Activated CD4-positive, alpha-beta T cell treated with anti-CD3 and anti-CD28 coated beads for 1 hour (primary cell): Measurements from ENCODE around the gene C5orf46.
"Not testable (repeated sequence)": the region's sequence is repeated elsewhere in the genome, so short reads cannot be mapped to it uniquely, and the experiment has no call there.

Experiments
- DNase-seq: peaks from one replicate; pipeline ENCODE4 v3.0.0-alpha.2; 2020

C5orf46 gene

DNA sequence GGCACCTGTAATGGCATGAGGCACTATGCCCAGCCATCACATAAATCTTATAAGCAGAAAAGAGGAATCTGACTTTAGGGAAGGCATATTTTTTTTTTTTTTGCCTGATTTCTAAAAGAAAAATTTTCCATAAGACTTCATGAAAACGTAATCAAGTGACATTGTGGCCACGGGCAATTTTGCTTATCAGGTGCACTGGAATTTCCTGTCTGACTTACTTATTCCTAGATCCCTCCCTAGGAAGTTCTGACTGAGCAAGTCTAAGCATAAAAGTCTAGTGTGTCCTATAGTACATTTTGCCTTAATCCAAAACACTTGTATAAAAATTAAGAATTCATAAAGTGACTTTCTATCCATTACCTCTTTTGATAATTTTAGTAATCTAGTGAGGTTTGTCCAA lies 12.5 kb downstream of the C5orf46 start:
- DNase-seq, result no peak

DNA sequence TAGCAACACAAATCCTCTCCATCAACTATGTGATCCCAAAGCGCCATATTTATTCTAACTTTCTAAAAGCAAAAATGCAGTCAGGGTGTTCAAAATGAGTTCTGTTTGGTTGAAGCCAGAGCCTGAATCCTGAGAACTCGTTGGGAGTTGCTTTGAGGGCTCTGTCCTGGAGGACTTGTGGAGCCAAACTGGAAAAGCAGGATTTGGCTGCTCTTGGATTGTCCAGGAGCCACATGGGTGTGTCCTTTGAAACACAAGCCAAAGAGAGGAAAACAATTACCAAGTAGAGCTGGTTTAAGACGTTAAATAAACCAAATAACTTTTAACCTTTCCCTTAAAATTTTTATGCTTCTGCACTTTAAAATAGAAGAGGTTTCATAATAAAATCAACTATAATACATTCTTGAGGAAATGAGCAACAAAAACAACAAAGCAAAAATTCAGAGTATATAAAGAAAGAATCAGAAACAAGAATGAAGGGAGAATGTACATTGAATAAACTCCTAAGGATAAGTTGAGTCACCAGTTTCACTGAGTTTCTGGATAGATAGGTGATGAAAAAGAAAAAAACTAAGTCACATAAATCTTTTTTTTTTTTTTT lies 13.5 kb downstream of the C5orf46 start:
- DNase-seq, result no peak

DNA sequence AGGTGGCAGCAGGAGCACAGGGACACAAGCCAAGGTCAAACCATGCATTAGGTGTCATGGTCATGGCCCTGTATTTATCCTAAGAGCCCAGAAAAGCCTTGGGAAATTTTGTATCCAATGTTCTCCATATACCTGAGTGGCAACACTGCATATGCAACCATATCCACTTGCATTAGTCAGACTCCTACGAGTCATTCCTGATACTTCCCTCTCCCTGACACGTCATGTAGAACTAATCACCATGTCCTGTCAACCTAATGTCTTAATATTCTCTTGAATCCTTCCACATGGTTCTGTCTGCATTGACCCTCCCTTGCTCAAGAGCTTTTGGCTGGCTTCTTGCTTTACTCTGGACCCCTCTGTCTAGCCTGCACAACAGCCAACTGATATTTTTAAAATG lies 18.4 kb downstream of the C5orf46 start:
- no peak for DNase-seq

DNA sequence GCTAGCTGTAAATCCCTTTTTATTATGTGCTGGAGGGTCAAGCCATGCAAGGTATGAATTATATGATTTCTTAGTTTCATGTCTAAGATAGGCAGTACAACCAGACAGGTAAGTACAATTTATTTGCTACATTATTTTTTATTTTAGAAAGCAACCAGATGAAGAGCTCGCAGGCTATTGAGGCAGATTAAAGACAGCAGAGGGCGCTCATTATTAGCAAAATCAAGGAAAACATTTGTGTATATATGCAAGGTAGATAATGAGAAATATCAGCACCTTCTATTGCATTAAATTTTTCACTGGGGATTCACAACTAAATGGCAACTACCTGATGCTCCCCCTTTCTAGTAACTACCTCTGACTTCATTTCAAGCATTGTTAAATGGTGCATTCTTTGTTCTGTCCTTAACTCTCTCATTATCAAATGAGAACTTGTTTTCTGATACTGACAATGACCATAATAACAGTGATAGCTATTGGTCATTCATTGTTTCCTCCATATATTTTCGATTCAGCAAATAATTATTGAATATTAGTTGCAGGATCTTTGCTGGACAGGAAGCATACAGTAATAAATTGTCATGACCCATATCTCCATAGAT lies 19.2 kb downstream of the C5orf46 start:
- DNase-seq, result no peak

DNA sequence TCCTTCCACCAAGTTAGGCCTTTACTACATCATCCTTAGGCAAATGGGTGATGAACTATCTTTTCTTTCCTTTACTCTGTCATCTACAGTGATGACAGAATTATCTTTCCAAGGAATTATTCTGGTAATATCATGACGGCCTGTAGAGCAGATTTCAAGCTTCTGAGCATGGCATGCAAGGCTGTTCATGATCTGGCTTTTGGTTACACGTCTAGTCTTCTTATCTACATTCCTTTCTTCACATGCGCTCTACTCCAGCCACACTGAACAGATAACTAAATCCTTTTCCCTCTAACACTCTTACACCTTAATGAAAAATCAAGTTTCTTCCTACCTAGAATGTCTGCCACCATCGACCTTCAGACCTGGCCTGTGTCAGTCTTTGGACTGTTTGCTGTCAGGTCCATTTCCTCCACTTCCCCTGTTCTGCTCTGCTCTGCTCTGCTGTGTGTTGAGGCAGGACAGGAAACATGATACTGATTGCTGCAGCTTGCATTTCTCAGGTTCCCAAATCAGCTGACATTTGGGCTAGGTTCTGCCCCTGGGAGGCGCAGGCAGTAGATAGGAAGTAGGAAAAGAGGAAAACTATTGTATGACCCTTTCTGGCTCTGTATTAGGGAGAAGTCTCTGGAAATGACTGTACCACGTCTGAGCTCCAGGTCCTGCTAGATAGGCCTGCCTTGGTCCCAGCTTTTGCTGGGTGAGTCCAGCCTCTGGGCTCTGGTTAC lies 23.6 kb downstream of the C5orf46 start:
- no peak for DNase-seq

DNA sequence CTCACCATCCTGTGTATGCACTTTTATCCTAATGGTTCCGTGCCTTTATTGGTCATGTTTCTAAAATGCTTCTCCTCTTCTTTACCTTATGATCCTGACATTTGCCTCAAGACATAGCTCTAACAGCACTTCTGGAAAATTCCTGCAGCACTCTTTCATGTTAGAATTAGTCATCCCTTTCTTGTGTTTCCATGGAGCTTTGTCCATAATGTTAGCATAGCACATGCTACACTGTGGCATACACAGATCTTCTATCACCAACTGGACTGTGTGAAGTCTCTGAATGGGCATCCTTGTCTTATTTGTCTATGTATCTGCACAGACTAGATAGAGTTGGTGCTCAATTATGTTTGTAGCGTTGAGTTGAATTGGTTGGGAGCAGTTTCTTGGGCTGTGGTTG lies 25.9 kb downstream of the C5orf46 start:
- no peak for DNase-seq

DNA sequence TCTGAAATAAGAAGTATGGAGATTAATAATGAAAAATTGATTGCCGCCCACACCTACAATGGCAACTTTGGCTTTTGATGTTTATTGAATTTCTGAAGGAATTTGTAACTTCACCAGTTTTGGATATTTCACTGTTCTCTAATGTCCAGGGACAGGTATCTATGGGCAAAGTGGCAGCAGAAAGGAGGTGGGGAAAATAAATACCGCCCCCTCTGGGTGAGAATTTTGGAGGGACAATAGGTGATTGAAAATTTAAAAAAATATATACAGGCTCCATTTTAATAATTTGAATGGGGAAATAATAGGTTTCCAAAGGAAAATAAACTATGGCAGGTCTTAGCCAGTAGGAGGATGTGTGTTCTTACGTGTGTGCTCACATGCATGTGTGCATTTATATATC lies 26.6 kb downstream of the C5orf46 start:
- DNase-seq, result no peak

DNA sequence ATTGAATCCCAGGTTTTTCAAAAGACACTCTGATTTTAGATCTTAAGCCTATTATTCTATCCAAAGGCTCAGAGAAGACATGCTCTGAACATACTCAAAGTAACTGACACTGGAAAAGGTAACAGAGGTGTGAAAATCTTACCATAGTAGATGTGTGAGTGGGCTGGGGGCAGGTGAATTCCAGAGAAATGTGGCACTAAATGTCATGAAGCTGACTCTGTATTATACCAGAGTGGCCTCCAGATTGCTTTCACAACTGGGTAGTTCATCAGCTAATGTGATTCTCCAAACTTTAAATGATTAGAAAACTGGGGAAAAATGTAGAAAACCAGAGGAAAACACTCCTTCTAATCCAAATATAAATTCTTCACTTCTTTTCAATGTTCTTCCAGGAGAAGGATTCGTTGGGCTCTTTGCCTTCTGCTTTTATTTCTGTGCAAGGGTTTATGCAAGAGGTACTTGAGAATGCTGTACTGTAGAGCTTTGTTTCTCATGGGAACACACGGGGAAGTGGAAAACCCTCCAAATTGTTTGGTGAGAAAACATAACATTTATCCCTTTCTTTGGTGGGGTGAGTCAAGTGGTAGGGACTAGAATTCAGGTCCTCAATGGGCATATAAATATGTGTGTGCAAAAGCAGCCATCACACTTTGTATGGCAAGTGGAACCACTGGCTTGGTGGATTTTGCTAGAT lies 28.1 kb downstream of the C5orf46 start, which contains the start of gene SCGB3A2:
Gene SCGB3A2, plus strand, starts transcription at position 646 of the 694 bp plus-strand sequence. CDS start 93 bp downstream, outside the sequence.
- no peak for DNase-seq

DNA sequence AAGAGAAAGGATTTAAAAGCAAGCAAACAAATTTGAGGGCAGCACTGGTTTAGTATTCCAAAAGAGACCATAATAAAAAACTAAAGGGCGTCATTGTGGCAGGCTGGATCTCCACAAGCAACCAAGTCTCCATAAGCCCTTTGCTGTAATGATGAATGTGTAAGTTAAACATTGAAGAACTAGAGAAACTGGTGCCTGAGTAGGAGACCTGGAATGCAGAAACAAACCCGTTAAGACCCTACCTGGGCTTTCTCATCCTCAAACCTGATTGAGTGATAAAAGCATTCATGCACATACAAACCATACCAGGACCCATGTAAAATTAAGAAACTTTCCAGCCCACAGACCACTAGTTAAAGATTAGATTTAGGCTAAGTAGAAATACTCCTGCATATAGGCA lies 29.7 kb downstream of the C5orf46 start:
- DNase-seq, result no peak

DNA sequence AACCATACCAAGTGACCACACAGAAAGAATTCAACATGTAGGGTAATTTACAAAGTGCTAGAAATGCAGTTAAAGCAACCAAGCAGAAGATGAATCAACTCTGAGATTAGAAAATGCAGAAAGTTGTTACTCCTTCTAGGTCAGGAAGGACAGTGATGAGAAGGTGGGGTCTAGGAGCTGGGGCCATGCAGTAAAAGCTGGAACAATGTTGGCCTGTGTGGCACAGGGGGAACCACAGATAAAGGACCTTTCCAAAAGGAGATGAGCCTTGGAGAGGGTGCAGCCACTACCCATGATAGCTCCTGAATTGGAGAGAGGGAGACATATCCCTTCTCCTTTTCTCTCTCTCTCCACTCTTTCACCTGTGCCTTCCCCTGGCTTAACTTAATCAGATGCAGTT lies 30.2 kb downstream of the C5orf46 start:
- no peak for DNase-seq

DNA sequence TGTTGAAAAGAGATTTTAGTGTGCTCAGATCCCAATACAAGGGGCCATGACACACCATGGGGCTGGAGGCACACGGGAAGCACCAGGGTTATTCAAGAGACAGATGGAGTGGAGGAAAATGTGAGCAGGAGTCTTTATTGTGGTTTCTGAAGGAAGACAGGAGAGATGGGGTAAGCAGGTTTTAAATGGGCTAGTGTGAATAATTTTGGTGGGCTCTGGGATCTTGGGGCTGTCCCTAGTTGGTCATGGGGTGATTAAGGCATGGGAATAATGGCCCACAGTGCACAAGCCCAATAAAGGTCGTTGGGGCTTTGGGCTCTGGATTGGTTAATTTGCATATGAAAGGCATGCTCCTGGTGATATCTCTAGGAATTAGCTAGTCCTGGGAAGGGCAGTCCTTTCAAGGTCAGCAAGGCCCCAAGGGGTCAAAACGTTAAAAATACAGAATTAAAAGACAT lies 31.4 kb downstream of the C5orf46 start:
- DNase-seq, result no peak

DNA sequence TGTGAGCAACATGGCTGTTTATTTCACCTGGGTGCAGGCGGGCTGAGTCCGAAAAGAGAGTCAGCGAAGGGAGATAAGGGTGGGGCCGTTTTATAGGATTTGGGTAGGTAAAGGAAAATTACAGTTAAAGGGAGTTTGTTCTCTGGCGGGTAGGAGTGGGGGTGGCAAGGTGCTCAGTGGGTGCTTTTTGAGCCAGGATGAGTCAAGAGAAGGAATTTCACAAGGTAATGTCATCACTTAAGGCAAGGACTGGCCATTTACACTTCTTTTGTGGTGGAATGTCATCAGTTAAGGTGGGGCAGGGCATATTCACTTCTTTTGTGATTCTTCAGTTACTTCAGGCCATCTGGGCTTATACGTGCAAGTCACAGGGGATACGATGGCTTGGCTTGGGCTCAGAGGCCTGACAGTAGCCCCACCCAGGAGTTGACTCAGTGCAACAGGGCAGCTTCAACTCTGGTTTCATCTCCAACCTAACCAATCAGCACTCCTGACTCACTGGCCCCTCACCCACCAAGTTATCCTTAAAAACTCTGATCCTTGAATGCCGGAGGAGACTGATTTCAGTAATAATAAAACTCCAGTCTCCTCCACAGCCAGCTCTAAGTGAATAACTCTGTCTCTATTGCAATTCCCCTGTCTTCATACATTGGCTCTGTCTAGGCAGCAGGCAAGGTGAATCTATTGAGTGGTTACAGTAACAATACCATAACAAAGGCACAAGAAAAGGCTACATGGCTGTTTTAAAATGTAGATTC lies 32.0 kb downstream of the C5orf46 start:
- DNase-seq, result not testable (repeated sequence)

DNA sequence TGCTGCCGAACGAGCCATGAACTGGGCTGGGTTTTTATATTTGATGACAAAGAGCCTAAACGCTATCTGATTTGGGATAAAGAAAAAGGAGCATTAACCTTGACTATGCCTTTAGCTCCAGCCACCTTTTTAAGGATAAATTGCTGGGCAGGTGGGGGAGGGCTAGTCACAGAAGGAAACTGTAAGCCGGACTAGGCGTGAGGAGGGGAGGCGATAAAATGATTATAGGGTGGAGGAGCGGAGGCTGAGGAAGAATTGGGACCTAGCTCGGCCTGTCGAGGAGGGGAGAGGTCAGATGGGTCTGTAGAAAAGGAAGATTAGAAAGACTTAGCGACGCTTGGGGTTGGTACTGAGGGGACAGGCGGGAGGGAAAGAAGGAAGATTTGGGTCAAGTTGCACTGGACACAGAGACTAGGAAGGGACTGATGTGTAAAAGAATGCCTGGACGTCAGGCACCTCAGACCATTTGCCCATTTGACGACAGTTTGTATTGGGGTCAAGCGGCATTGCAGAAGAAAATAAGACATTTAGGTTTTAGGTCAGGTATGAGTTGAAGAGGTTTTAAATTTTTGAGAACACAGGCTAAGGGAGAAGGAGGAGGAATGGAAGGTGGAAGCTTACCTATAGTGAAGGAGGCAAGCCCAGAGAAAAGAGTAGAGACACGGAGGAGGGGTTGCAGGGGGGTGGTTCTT lies 33.4 kb downstream of the C5orf46 start:
- not testable (repeated sequence) for DNase-seq

DNA sequence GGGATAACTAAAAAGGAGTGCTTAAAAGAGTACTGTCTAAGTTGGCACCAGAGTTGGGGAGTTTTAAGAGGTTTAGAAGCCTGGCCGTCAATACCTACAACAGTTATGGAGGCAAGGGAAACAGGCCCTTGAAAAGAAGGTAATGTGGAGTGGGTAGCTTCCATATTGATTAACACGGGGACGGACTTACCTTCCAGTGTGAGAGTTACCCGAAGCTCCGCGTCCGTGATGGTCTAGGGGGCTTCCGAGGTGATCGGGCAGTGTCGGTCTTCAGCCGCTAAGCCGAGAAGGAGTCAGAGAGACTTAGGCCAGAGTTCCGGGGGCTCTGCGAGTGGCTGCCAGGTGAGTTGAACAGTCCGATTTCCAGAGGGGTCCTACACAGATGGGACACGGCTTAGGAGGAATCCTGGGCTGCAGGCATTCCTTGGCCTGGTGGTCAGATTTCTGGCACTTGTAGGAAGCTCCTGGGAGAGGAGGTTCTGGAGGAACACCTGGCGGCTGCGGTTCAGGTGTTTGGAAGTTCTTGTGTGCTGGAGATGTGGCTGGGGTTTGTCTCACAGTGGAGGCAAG lies 34.3 kb downstream of the C5orf46 start:
- DNase-seq, result not testable (repeated sequence)

DNA sequence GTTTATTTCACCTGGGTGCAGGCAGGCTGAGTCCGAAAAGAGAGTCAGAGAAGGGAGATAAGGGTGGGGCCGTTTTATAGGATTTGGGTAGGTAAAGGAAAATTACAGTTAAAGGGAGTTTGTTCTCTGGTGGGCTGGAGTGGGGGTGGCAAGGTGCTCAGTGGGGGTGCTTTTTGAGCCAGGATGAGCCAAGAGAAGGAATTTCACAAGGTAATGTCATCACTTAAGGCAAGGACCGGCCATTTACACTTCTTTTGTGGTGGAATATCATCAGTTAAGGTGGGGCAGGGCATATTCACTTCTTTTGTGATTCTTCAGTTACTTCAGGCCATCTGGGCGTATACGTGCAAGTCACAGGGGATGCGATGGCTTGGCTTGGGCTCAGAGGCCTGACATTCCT lies 36.4 kb downstream of the C5orf46 start:
- DNase-seq, result not testable (repeated sequence)

DNA sequence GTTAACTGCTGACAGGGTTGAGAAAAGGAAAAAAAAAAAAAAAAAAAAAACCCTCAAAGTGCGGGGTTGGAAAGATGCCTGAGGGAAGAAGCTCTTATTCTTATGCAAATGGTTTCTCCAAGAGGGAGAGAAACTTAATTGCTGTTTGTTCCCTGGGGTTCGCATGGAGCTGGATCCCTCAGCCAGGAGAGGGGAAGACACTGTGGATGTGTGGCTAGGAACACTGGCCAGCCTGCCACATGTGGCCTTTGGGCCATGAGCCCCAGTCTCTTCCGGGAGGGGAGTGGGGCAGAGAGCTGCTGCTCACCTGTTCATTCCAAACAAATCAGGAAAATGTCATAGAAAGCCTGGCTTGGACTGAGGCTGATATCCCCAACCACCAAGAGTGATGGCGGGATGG lies 37.2 kb downstream of the C5orf46 start:
- DNase-seq, result no peak

DNA sequence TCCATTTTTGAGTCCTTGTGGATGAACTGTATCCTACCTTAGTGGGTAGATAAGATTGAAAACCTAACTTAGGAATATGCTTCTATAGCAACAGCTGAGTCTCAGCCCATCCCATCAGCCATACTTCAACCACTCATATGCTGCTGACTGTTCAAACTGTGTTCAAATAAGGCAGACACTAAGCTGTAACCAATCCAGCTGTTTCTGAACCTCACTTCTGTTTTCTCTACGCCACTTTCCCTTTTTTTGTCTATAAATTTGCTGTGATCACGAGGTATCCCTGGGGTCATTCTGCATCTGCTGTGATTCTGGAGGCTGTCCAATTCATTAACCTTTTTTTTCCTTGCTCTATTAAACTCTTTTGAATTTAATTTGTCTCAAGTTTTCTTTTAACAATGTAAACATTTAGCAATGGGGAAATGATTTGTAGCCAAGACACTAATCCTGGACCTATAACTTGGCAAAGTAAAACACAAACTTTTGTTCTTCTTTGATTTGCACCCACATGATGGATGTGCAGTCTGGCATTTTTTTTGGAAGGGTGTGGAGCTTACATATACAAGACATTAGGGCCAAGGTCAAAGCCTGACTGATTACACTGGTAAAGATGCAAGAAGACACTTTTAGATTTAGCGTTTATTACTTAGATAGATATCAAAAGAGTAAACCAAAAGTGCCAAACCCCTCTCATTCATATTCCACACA lies 42.7 kb downstream of the C5orf46 start:
- no peak for DNase-seq

DNA sequence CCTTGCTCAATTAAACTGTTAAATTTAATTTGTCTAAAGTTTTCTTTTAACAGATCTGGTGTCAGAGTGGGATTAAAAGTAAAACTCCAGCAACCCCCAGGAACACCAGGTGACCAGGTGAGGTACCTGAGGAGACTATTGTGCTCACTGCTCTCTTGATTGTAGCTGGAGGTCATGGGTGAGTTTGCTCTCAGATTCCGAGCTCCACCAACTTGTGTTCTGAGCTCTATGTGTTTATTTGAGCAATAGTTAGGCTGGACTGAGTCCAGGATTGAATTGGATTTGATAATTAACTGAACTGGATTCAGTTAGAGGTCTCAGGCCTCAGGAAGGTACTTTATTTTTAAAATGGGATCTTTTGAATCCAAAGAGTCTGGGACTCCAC lies 45.7 kb downstream of the C5orf46 start:
- DNase-seq, result no peak

DNA sequence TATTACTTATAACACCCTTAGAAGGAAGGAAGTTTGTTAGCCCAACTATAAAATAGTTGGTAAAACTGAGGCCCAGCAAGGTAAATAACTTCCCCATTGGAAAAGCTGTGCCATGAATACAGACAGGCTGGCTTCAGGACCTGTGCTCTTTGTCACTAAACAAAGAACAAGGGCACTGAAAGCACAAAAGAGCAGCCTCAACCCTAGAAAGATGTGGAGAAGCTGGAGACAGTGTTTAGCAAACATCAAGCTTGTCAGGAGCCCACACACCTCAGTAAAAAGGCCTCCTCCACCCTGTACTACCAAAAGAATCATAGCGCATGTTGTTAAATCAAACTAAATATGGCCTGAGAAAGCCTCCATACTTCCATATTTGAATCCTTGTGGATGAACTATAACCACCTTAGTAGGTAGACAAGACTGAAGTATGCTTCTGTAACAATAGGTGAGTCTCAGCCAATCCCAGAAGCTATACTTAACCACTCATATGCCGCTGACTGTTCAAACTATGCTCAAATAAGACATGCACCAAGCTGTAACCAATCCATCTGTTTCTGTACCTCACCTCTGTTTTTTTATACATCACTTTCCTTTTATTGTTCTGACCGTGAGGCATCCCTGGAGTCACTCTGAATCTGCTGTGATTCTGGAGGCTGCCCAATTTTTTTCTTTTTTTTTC lies 46.2 kb downstream of the C5orf46 start:
- DNase-seq, result no peak

DNA sequence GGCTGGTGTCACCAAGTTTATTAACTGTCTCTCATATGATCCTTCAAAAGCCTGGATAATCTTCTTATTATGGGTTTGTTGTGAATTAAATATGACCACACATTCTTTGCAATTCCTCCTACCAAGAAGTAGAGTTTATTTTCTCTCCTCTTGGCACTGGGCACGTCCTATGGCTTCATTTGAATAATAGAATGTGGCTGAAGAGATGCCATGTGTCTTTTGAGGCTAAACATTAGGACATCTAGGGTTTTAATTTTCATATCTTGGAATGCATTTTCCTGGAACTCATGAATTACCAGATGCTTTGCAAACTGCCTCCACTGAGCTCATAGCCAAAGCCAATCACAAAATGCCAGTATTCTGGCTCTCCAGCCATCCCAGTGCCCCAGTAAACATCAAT lies 47.8 kb downstream of the C5orf46 start:
- no peak for DNase-seq
